Measurements from ENCODE around the gene HRH4.

The HRH4 gene

DNA sequence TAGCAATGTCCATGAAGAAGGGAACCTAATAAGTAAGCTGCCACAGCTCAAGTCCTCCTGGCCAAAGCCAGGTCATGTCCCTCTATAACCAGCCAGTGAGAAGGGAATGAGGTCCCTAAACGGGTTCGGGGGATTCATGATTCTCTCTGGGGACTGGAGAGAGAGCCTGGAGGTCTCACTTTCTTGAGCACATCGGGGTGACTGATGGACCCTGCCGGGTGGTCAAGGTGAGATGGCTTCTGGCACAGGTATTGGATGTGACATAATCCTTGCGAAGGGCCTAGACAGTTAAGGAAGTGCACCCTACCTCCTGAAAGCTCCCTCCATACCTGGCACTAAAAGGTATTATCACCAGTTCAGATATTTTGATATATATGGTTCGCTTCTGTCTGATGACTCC is 45.7 kb downstream of the HRH4 start:
- no peak for DNase-seq (ENCODE audit: low spot score)

DNA sequence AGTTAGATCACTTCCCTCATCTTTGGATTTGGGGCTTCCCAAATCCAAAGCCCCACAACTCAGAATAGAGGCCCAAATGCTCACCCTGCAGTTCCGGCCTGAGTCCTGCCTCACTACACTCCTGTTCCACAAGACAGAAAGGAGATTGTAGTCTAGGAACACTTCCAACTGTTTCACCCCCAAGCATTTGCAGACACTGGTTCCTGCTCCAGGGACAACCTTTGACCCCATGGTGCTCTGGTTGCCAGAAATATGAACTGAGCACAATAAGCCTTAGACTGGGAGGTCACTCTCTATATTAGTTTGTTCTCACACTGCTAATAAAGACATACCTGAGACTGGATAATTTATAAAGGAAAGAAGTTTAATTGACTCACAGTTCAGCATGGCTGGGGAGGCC is 49.0 kb downstream of the HRH4 start:
- no peak for DNase-seq (ENCODE audit: low spot score)

DNA sequence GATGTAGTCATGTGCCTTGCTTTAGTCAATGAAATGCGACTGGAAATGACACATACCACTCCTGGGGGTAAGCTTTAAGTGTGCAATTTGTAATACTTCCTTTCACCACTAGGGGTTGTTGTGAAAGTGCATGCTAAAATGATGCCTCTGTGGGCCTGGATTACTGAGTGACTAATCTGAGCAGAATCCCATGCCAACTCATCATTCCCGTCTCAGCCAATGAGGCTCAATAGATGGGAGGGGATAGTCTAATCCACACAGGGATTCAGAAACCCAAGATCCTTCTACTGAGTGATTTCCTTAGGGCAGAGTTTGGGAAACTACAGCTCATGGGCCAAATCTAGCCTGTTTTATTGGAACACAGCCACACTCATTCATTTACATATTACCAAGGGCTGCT is 54.0 kb downstream of the HRH4 start:
- peak; percentile 42 for DNase-seq (ENCODE audit: low spot score)

- DNase-seq (ENCODE audit: low spot score), result no peak
Measured at GRCh38 chr18:24515721-24516120, 55.3 kb downstream of the HRH4 start.

DNA sequence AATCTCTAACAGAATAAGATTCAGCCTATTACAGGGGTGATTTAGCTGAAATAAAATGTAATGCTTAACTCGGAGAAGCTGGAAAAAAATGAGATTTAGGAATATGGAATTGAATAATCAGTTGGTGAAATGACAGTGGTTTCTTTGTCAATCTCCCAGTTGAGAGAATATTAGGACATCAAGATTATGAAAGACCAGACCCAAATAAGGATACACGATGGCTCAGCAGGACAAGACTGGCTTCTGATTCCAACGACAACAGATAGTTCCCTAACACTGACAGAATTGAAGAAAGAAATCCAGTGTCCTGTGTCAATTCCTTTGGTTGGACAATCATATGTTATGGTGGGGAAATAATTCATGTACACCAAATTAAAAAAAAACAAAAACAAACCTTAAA is 55.8 kb downstream of the HRH4 start:
- DNase-seq (ENCODE audit: low spot score), result no peak

DNA sequence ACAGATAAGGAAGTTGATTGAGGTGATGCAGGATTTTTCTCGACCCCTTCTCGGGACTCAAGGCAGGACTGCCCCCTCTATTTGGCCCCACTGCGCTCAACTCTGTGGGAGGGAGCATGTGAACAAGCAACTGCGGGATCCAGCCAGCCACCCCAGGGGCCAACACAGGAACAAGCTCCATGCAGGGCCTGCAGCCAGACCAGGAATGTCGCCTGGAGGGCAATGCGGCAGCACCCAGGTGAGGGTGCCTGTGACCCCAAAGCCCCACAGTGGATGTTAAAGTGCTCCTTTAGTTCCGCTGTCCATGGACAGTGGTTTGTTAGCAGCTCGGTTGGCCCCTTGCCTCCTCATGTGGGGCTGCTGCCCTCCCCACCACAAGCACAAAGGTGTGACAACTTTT is 57.1 kb downstream of the HRH4 start:
- DNase-seq (ENCODE audit: low spot score), result no peak

DNA sequence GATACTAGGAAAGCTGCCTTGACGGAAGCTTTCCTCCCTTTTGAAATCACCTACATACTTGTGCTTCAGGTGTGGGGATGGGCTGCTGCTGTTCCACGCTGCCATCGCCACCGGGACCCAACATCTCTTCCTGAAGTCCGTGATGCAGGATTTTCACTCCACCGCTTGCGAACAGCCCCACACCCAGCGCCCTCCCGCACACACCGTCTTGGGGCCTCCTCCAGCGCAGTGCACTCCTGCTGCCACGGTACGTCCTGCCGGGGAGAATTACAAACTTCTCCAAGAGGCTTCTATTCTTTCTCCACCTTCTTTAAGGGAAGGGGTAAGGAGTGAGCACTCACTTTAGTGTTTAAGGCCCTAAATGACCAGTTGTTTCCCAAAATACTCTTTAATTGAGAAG is 58.2 kb downstream of the HRH4 start:
- no peak for DNase-seq (ENCODE audit: low spot score)
